Body of pancreas (tissue), 4 donors: Measurements from ENCODE around the gene TMPRSS11D. TPM values are rescaled to one million over a fixed set of nuclear protein-coding genes. Genes with fewer than 3 reads are reported as not detected.

Experiments used
- ATAC-seq: fragments of 150-250 bp; one replicate; pipeline ENCODE4 v1.9.1; 2016
- DNase-seq, 4 donors: peaks; one replicate each; pipeline ENCODE4 v3.0.0-alpha.2; 2019
- H3K27ac ChIP-seq, 4 donors: fragments of 200-600 bp; sonication (generic); 1 replicate in 3 of 4; 2 replicates in 1 of 4; pipeline versions ENCODE4 v1.5.1 to v1.6.1; 2016 to 2019; ENCODE audit warnings: mild to moderate bottlenecking in 1 of 4, mixed read lengths in 1 of 4, moderate library complexity in 1 of 4
- H3K27me3 ChIP-seq, 2 donors: fragments of 200-600 bp; sonication (generic); one replicate each; pipeline ENCODE4 v1.6.0; 2016; ENCODE audit warnings: mild to moderate bottlenecking in 1 of 2
- H3K36me3 ChIP-seq, 2 donors: fragments of 200-600 bp; sonication (generic); replicated peaks in 1 of 2; 2 replicates each; pipeline ENCODE4 v1.5.1; 2016; ENCODE audit warnings: low read depth in 2 of 2; ENCODE audit not compliant: insufficient read depth in 1 of 2
- H3K4me1 ChIP-seq: fragments of 200-600 bp; sonication (generic); one replicate; pipeline ENCODE4 v1.6.0; 2016
- H3K4me3 ChIP-seq, 2 donors: fragments of 200-600 bp; sonication (generic); 1 replicate in 1 of 2; 2 replicates in 1 of 2; pipeline ENCODE4 v1.5.1; 2016 to 2019
- H3K9me3 ChIP-seq, 3 donors: fragments of 200-600 bp; sonication (generic); 1 replicate in 2 of 3; 2 replicates in 1 of 3; pipeline ENCODE4 v1.5.1; 2016
- CTCF ChIP-seq, 7 experiments: fragments of 450-650 bp in 4 of 7; fragments of 200-600 bp in 3 of 7; sonication (generic) in 3 of 7; IDR thresholded peaks; one replicate each; pipeline ENCODE4 v1.5.1; 2016 to 2019; ENCODE audit warnings: antibody characterized with exemption in 7 of 7
- POLR2A ChIP-seq, 3 donors: fragments of 450-650 bp; IDR thresholded peaks; one replicate each; pipeline ENCODE4 v1.6.1; 2016; ENCODE audit warnings: antibody characterized with exemption in 3 of 3, mild to moderate bottlenecking in 2 of 3
- WGBS, 2 donors: methylation state at CpG; one replicate each; pipeline ENCODE4 v1.1.5; 2017; 5-methylcytosine and 5-hydroxymethylcytosine counted together
- intact Hi-C: fragments of 100-400 bp; cut with DNase I; formaldehyde crosslinking; loops from one replicate; pipeline ENCODE4 v1.15.1; 2023
- total RNA-seq, 2 donors: library from RNA; depleted of rRNA; stranded (reverse); fragments of >200 nt; gene quantifications; one replicate each; pipeline ENCODE4 v1.1.0, GENCODE V29; 2016

TMPRSS11D gene
- total RNA-seq, 2 donors from 2014 or later, result not detected

- no peak overlapping the region for H3K27ac ChIP-seq
- no peaks in the 10 kb centered on the region for H3K9me3 ChIP-seq
- DNase-seq, result no peak
- intact Hi-C loops, result no loop called here
- no peaks in the 10 kb centered on the region for H3K4me1 ChIP-seq
- H3K36me3 ChIP-seq, result no peaks in the 10 kb centered on the region
- 79 to 100% methylated on average over 1 to 3 of the region's 3 CpGs for WGBS, 2 donors
- no peak for ATAC-seq
- no peaks in the 10 kb centered on the region for H3K27me3 ChIP-seq
- TF ChIP-seq CTCF (IDR thresholded peaks at IDR 0.05), result no peak
- no peak for TF ChIP-seq POLR2A (IDR thresholded peaks at IDR 0.05)
- H3K4me3 ChIP-seq, result no peak overlapping the region
Observed at GRCh38 chr4:67927251-67927650, 43.4 kb upstream of the TMPRSS11D start.

- TF ChIP-seq CTCF (IDR thresholded peaks at IDR 0.05) (no peak), POLR2A (IDR thresholded peaks at IDR 0.05) (no peak)
- Histone ChIP-seq H3K27ac (no peak overlapping the region), H3K9me3 (no peaks in the 10 kb centered on the region), H3K4me3 (no peak overlapping the region), H3K27me3 (no peaks in the 10 kb centered on the region), H3K36me3 (no peaks in the 10 kb centered on the region), H3K4me1 (no peaks in the 10 kb centered on the region)
- 86 to 87% methylated on average over 4 to 7 of the region's 7 CpGs for whole genome bisulfite sequencing, 2 donors
- intact Hi-C loops, result no loop called here
- ATAC-seq (no peak), DNase-seq (no peak)
Observed at GRCh38 chr4:67926485-67926884, 42.7 kb upstream of the TMPRSS11D start.

- Histone ChIP-seq H3K27ac (no peak overlapping the region), H3K36me3 (no peaks in the 10 kb centered on the region), H3K27me3 (no peaks in the 10 kb centered on the region), H3K4me3 (no peak overlapping the region), H3K4me1 (no peaks in the 10 kb centered on the region), H3K9me3 (no peaks in the 10 kb centered on the region)
- ATAC-seq (no peak), DNase-seq (no peak)
- TF ChIP-seq POLR2A (IDR thresholded peaks at IDR 0.05) (no peak), CTCF (IDR thresholded peaks at IDR 0.05) (no peak)
- intact Hi-C loops, result no loop called here
- WGBS, 2 donors, result 48 to 50% methylated on average over 4 of the region's 4 CpGs
Observed at GRCh38 chr4:67922697-67923096, 38.9 kb upstream of the TMPRSS11D start.

GRCh38 chr4:67918428-67918827 is 34.6 kb upstream of the TMPRSS11D start:
- Histone ChIP-seq H3K9me3 (no peaks in the 10 kb centered on the region), H3K4me1 (no peaks in the 10 kb centered on the region), H3K27ac (no peak overlapping the region), H3K36me3 (no peaks in the 10 kb centered on the region), H3K27me3 (no peaks in the 10 kb centered on the region), H3K4me3 (no peak overlapping the region)
- intact Hi-C loops, result no loop called here
- no peak for DNase-seq
- no peak for ATAC-seq
- TF ChIP-seq CTCF (IDR thresholded peaks at IDR 0.05) (no peak), POLR2A (IDR thresholded peaks at IDR 0.05) (no peak)

GRCh38 chr4:67915400-67915966 is 31.7 kb upstream of the TMPRSS11D start:
- 64 to 65% methylated on average over 5 of the region's 5 CpGs for WGBS, 2 donors
- ATAC-seq (no peak), DNase-seq (no peak)
- H3K27ac ChIP-seq, result no peak overlapping the region
- no peaks in the 10 kb centered on the region for H3K27me3 ChIP-seq
- no peak overlapping the region for H3K4me3 ChIP-seq
- no peaks in the 10 kb centered on the region for H3K9me3 ChIP-seq
- peaks cover 14% of the 10 kb centered on the region for H3K4me1 ChIP-seq
- intact Hi-C loops, result no loop called here
- no peaks in the 10 kb centered on the region for H3K36me3 ChIP-seq
- TF ChIP-seq POLR2A (IDR thresholded peaks at IDR 0.05) (no peak), CTCF (IDR thresholded peaks at IDR 0.05) (no peak)
